Right cardiac atrium (tissue), 5 donors: ENCODE data around the gene EXOC1. TPM values are rescaled to one million over a fixed set of nuclear protein-coding genes. Genes with fewer than 3 reads are reported as not detected.

ENCODE experiments used
- ATAC-seq, 2 donors: fragments of 200-7000 bp; cut with Tn5 transposase; one replicate each; pipeline versions ENCODE4 v1.8.0 to v1.9.1; 2020; ENCODE audit warnings: moderate library complexity in 2 of 2, mild to moderate bottlenecking in 1 of 2
- DNase-seq, 3 donors: peaks; one replicate each; pipeline ENCODE4 v3.0.0-alpha.2; 2020
- H3K27ac ChIP-seq: one replicate; pipeline ENCODE4 v1.5.1; 2013; ENCODE audit warnings: mild to moderate bottlenecking, low read length, control low read depth, moderate library complexity
- H3K27me3 ChIP-seq: one replicate; pipeline ENCODE4 v1.6.1; 2013; ENCODE audit not compliant: control insufficient read depth, insufficient read depth
- H3K4me1 ChIP-seq: one replicate; pipeline ENCODE4 v1.6.1; 2013; ENCODE audit warnings: low read length; ENCODE audit not compliant: control insufficient read depth, insufficient read depth
- H3K4me3 ChIP-seq: one replicate; pipeline ENCODE4 v1.5.1; 2013; ENCODE audit warnings: low read length, control low read depth
- H3K9me3 ChIP-seq: one replicate; pipeline ENCODE4 v1.6.1; 2013; ENCODE audit warnings: low read length; ENCODE audit not compliant: control insufficient read depth
- WGBS: extraction: QIAGEN DNeasy Blood & Tissue Kit; methylation state at CpG from one replicate; pipeline ENCODE4 v1.1.7; 2013; 5-methylcytosine and 5-hydroxymethylcytosine counted together
- intact Hi-C, 4 donors: fragments of 100-400 bp; cut with DNase I; formaldehyde crosslinking; loops; one replicate each; pipeline versions ENCODE4 v1.11.0 to v1.14.0; 2022 to 2023
- polyA plus RNA-seq: library from polyadenylated mRNA; stranded (reverse); fragments of 200-250 nt; gene quantifications from one replicate; pipeline ENCODE4 v1.2.3, GENCODE V29; 2013
- total RNA-seq, 4 donors: library from RNA; stranded (reverse); fragmentation: NEBNext Ultra II Directional; extraction: Animal tissue kit (Norgen Biotek cat#: 25700); gene quantifications; one replicate each; pipeline ENCODE4 v1.2.1, GENCODE V29; 2021
- donor health status: healthy with polysubstance abuse.
- donor health status: DM: no; HTN: yes; CAD: no.
- donor health status: DM: no; HTN: no; CAD: no.
- donor health status: DM: no; HTN: yes; CAD: no; lungs with severe emphysema.
- donor health status: DM: yes; HTN: yes; CAD: no.

Gene EXOC1
- total and polyA plus RNA-seq, 5 donors, result 13.6 to 26.2 (median 21.6) TPM

- WGBS, result 78% methylated on average over 6 of the region's 6 CpGs
- intact Hi-C loops, result no loop called here
- Histone ChIP-seq H3K27me3 (no peaks in the 10 kb centered on the region), H3K9me3 (no peaks in the 10 kb centered on the region), H3K4me3 (no peak overlapping the region), H3K4me1 (no peaks in the 10 kb centered on the region), H3K27ac (no peak overlapping the region)
- no peak for ATAC-seq
- DNase-seq, result no peak
Measured at GRCh38 chr4:55906323-55906722, 52.9 kb downstream of the EXOC1 start.

GRCh38 chr4:55906989-55907388 lies 53.5 kb downstream of the EXOC1 start:
- no peak overlapping the region for H3K4me3 ChIP-seq
- H3K9me3 ChIP-seq, result no peaks in the 10 kb centered on the region
- H3K27ac ChIP-seq, result no peak overlapping the region
- H3K4me1 ChIP-seq, result no peaks in the 10 kb centered on the region
- ATAC-seq (no peak), DNase-seq (no peak)
- 62% methylated on average over 3 of the region's 3 CpGs for WGBS
- intact Hi-C loops, result no loop called here
- H3K27me3 ChIP-seq, result no peaks in the 10 kb centered on the region

DNA sequence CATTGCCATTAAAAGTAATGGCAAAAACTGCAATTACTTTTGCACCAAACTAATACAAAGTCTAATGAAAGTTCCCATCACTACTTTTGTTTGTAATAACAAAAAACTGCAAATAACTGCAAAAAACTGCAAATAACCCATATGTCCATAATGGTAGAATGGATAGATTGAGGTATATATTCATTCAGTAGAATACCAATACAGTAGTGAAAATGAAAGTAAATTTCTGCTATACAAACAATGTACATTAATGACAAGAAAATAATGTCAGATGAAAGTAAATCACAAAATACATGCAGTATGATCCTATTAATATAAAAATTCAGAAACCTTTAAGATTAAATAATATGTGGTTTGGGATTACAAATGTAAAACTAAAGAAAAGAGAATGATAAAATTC lies 54.0 kb downstream of the EXOC1 start:
- H3K9me3 ChIP-seq, result no peaks in the 10 kb centered on the region
- intact Hi-C loops, result no loop called here
- H3K27ac ChIP-seq, result no peak overlapping the region
- DNase-seq (no peak), ATAC-seq (no peak)
- no peak overlapping the region for H3K4me3 ChIP-seq
- no peaks in the 10 kb centered on the region for H3K27me3 ChIP-seq
- H3K4me1 ChIP-seq, result no peaks in the 10 kb centered on the region

GRCh38 chr4:55910140-55910539 lies 56.7 kb downstream of the EXOC1 start:
- intact Hi-C loops, result no loop called here
- Histone ChIP-seq H3K4me1 (no peaks in the 10 kb centered on the region), H3K27me3 (no peaks in the 10 kb centered on the region), H3K27ac (no peak overlapping the region), H3K9me3 (no peaks in the 10 kb centered on the region), H3K4me3 (no peak overlapping the region)
- DNase-seq (no peak), ATAC-seq (no peak)
- 97% methylated on average over 1 of the region's 1 CpG for whole genome bisulfite sequencing

DNA sequence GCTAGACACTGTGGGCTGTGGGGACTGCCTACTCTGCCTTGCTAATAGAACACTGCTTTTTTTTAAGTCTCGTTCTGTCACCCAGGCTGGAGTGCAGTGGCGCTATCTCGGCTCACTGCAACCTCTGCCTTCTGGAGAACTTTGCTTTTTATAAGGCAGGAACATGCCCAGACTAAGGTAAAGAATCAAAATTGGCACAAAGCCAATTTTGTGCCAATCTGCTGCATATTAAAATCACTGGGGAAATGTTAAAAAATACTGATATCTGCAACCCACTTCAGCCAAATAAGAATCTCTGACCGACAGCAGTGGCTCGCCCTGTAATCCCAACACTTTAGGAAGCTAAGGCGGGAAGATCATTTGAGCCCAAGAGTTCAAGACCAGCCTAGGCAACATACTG lies 58.8 kb downstream of the EXOC1 start:
- no peaks in the 10 kb centered on the region for H3K27me3 ChIP-seq
- ATAC-seq (no peak), DNase-seq (no peak)
- no peaks in the 10 kb centered on the region for H3K4me1 ChIP-seq
- H3K4me3 ChIP-seq, result no peak overlapping the region
- H3K9me3 ChIP-seq, result no peaks in the 10 kb centered on the region
- 81% methylated on average over 6 of the region's 6 CpGs for WGBS
- intact Hi-C loops, result no loop called here
- H3K27ac ChIP-seq, result no peak overlapping the region

- H3K4me3 ChIP-seq, result no peak overlapping the region
- no peaks in the 10 kb centered on the region for H3K27me3 ChIP-seq
- peak; percentile 19 to 25 for ATAC-seq
- H3K4me1 ChIP-seq, result no peaks in the 10 kb centered on the region
- intact Hi-C loops, result no loop called here
- no peak overlapping the region for H3K27ac ChIP-seq
- no peaks in the 10 kb centered on the region for H3K9me3 ChIP-seq
- 74% methylated on average over 5 of the region's 5 CpGs for WGBS
- DNase-seq, result no peak
Measured at GRCh38 chr4:55920571-55920970, 67.1 kb downstream of the EXOC1 start.

DNA sequence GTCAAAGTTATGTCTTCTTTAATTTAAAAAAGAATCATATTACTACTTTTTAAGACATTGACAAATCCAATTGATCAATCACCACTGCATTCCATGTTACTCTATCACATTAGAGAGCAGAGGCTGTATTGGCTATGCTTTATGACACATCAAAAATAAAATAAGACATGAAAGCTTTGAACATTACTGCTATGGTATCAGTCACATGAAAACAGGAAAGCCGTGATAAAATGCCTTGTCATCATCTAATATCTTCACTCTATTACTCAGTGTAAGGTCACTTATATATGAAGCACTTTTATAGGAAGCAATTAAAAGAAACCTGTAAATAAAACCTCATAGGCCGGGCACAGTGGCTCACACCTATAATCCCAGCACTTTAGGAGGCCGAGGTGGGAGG lies 67.6 kb downstream of the EXOC1 start:
- Histone ChIP-seq H3K27ac (no peak overlapping the region), H3K4me1 (no peaks in the 10 kb centered on the region), H3K27me3 (no peaks in the 10 kb centered on the region), H3K9me3 (no peaks in the 10 kb centered on the region), H3K4me3 (no peak overlapping the region)
- ATAC-seq, result no peak
- DNase-seq, result no peak
- intact Hi-C loops, result no loop called here
- WGBS, result 79% methylated on average over 3 of the region's 3 CpGs

DNA sequence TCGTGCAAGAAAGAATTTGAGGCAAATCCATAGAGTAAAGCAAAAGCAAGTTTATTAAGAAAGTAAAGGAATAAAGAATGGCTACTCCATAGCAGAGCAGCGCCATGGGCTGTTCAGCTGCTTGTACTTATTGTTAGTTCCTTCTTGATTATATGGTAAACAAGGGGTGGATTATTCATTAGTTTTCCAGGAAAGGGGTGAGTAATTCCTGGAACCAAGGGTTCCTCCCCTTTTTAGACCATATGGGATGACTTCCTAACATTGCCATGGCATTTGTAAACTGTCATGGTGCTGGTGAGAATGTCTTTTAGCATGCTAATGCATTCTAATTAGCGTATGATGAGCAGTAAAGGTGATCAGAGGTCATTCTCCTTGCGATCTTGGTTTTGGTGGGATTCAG lies 71.8 kb downstream of the EXOC1 start:
- no peaks in the 10 kb centered on the region for H3K9me3 ChIP-seq
- DNase-seq (no peak), ATAC-seq (no peak)
- no peak overlapping the region for H3K27ac ChIP-seq
- no peaks in the 10 kb centered on the region for H3K4me1 ChIP-seq
- intact Hi-C loops, result no loop called here
- WGBS, result 84% methylated on average over 4 of the region's 4 CpGs
- no peak overlapping the region for H3K4me3 ChIP-seq
- H3K27me3 ChIP-seq, result no peaks in the 10 kb centered on the region

DNA sequence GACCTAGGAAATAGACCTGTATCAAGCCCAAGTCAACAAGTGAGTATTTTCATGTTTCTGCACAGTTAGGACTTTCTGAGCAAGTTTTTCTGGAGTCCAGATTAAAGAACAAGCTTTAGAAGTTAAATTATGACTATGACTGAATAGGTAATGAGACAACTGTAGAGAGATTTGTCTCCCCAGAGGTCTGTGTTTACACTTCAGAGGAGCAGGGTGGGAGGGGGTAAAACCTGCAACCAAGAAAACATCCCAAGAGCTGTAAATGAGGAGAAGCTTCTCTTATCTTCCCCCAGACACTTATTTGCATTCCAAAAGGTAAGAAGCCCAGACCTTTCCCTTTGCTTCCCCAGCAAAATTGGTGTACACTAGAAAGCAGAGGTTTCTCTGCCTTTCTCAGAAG lies 73.2 kb downstream of the EXOC1 start:
- H3K4me3 ChIP-seq, result no peak overlapping the region
- no peak overlapping the region for H3K27ac ChIP-seq
- intact Hi-C loops, result no loop called here
- H3K9me3 ChIP-seq, result no peaks in the 10 kb centered on the region
- ATAC-seq (no peak), DNase-seq (no peak)
- no peaks in the 10 kb centered on the region for H3K4me1 ChIP-seq
- no peaks in the 10 kb centered on the region for H3K27me3 ChIP-seq

DNA sequence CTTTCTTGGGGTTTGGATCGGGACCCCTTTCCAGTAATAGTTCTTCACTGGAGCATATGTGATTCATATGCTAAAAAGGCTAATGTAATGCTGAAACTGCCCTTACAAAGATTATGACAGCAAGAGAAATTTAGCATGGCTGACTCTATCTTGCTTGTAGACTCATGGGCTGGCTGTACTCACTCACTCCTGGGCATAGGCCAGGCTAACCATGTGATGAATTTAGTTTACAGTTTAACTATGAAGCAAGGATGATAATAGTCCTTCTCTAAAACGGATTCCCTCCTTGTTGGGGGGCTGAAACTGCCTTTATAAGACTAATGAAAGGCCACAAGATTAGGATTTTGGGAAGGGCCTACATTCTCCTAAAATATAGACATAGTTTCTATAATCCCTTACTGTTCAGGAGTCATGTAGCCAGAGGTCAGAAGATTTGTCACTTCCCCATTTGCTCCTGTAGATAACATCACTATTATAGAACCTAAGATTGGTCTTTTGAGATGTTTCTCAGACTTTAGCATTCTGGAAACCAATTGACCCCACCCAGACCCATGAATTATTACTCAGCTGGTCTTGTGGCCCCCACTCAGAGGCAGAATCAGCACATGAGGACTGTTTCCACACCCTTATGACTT lies 74.5 kb downstream of the EXOC1 start:
- Histone ChIP-seq H3K9me3 (no peaks in the 10 kb centered on the region), H3K27me3 (no peaks in the 10 kb centered on the region), H3K4me3 (no peak overlapping the region), H3K4me1 (no peaks in the 10 kb centered on the region), H3K27ac (no peak overlapping the region)
- no peak for DNase-seq
- intact Hi-C loops, result no loop called here
- WGBS, result 78% methylated on average over 2 of the region's 2 CpGs
- ATAC-seq, result no peak

DNA sequence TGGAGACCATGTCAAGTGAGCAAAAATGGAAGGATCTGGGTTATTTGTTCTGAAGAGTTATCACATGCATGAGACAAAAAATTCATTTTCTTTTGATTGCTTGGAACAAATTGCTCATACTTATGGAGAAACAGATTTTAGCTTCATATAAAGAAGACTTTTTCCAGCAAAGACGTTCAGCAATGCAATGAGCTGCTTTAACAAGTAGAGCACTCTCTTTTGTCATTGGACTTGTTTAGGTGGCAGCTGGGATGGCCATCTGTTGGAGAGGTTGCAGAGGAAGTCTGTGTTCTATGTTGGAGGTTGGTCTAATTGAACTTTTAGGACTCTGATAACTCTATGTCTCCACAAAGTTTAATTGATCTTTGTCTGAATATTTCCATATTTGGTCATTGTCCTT lies 75.4 kb downstream of the EXOC1 start:
- DNase-seq (no peak), ATAC-seq (no peak)
- no peaks in the 10 kb centered on the region for H3K9me3 ChIP-seq
- no peak overlapping the region for H3K4me3 ChIP-seq
- H3K27ac ChIP-seq, result no peak overlapping the region
- no peaks in the 10 kb centered on the region for H3K27me3 ChIP-seq
- intact Hi-C loops, result no loop called here
- WGBS, result 67% methylated on average over 1 of the region's 1 CpG
- H3K4me1 ChIP-seq, result no peaks in the 10 kb centered on the region

- no peak for ATAC-seq
- 56% methylated on average over 2 of the region's 2 CpGs for WGBS
- H3K9me3 ChIP-seq, result no peaks in the 10 kb centered on the region
Measured at GRCh38 chr4:55931043-55931442, 77.6 kb downstream of the EXOC1 start.

More at GRCh38 chr4:55931043-55931442, 77.6 kb downstream of the EXOC1 start:
- intact Hi-C loops, result no loop called here
- Histone ChIP-seq H3K27me3 (no peaks in the 10 kb centered on the region), H3K4me3 (no peak overlapping the region), H3K27ac (no peak overlapping the region), H3K4me1 (no peaks in the 10 kb centered on the region)
- no peak for DNase-seq
